HG03457 (cell line): Measurements from ENCODE around the gene HPCAL1.

Experiments
- ATAC-seq: cut with Tn5 transposase; IDR thresholded peaks from one replicate; pipeline ENCODE4 v1.9.1; 2021; ENCODE audit warnings: moderate number of reproducible peaks; ENCODE audit not compliant: unreplicated experiment

Gene HPCAL1

GRCh38 chr2:10269291-10269690, 33.4 kb upstream of the HPCAL1 start:
- no peak for ATAC-seq

- ATAC-seq: no peak
Observed at GRCh38 chr2:10269711-10270610, 32.7 kb upstream of the HPCAL1 start.

- ATAC-seq: no peak
Observed at GRCh38 chr2:10271509-10271908, 31.2 kb upstream of the HPCAL1 start.

GRCh38 chr2:10271946-10272345, 30.8 kb upstream of the HPCAL1 start:
- ATAC-seq: no peak

GRCh38 chr2:10272464-10272863, 30.2 kb upstream of the HPCAL1 start:
- no peak for ATAC-seq

GRCh38 chr2:10273215-10274175, 29.2 kb upstream of the HPCAL1 start:
- ATAC-seq: no peak

GRCh38 chr2:10274376-10274775, 28.3 kb upstream of the HPCAL1 start:
- ATAC-seq: no peak

- no peak for ATAC-seq
Observed at GRCh38 chr2:10274983-10275802, 27.5 kb upstream of the HPCAL1 start.

GRCh38 chr2:10276481-10277292, 26.0 kb upstream of the HPCAL1 start:
- no peak for ATAC-seq

- ATAC-seq: no peak
Observed at GRCh38 chr2:10277293-10278028, 25.2 kb upstream of the HPCAL1 start.

GRCh38 chr2:10278029-10278762, 24.5 kb upstream of the HPCAL1 start:
- no peak for ATAC-seq

- no peak for ATAC-seq
Observed at GRCh38 chr2:10278763-10279471, 23.8 kb upstream of the HPCAL1 start.

- ATAC-seq: no peak
Observed at GRCh38 chr2:10279472-10279870, 23.2 kb upstream of the HPCAL1 start.

- ATAC-seq: no peak
Observed at GRCh38 chr2:10279946-10280463, 22.7 kb upstream of the HPCAL1 start.

- ATAC-seq: no peak
Observed at GRCh38 chr2:10281891-10282290, 20.8 kb upstream of the HPCAL1 start.

GRCh38 chr2:10282611-10283105, 20.0 kb upstream of the HPCAL1 start:
- ATAC-seq: no peak
